ENCODE results near the gene NECAB2.

DNA sequence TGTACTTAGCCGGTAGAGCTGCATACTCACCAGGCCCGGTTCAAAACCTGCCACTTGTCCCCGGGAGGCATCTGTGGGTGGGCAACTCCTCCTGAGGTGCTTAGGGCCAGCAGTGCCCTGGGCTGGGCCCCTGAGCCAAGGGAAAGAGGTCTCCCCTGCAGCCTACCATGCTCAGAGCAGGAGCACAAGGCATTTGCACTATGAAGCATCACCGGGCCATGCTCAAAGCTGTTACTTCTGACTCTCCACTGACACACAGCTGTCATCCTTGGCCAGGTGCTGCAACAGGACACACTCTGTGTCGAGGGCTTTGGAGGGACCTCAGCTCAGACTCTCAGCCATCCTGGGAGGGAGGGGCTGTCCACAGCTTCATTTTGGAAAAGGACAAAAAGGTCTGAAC lies 37.3 kb downstream of the NECAB2 start:
- no peak for TF ChIP-seq CTCF (IDR thresholded peaks at IDR 0.05; ENCODE audit: insufficient read depth, low read length)
- TF ChIP-seq, protein P1, sequence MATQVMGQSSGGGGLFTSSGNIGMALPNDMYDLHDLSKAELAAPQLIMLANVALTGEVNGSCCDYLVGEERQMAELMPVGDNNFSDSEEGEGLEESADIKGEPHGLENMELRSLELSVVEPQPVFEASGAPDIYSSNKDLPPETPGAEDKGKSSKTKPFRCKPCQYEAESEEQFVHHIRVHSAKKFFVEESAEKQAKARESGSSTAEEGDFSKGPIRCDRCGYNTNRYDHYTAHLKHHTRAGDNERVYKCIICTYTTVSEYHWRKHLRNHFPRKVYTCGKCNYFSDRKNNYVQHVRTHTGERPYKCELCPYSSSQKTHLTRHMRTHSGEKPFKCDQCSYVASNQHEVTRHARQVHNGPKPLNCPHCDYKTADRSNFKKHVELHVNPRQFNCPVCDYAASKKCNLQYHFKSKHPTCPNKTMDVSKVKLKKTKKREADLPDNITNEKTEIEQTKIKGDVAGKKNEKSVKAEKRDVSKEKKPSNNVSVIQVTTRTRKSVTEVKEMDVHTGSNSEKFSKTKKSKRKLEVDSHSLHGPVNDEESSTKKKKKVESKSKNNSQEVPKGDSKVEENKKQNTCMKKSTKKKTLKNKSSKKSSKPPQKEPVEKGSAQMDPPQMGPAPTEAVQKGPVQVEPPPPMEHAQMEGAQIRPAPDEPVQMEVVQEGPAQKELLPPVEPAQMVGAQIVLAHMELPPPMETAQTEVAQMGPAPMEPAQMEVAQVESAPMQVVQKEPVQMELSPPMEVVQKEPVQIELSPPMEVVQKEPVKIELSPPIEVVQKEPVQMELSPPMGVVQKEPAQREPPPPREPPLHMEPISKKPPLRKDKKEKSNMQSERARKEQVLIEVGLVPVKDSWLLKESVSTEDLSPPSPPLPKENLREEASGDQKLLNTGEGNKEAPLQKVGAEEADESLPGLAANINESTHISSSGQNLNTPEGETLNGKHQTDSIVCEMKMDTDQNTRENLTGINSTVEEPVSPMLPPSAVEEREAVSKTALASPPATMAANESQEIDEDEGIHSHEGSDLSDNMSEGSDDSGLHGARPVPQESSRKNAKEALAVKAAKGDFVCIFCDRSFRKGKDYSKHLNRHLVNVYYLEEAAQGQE (IDR thresholded peaks at IDR 0.05; ENCODE audit: insufficient replicate concordance, low read depth) = no peak
- TF ChIP-seq GABPA (IDR thresholded peaks at IDR 0.05; ENCODE audit: low read depth) = no peak
